ENCODE measurements around the gene LCN2.
A peak's percentile ranks its signal among the peaks of the same experiment; 100 is the strongest.

LCN2 gene

GRCh38 chr9:128149001-128149701, at the start of gene LCN2:
LCN2 (plus strand) TSS chr9:128149453; CDS start chr9:128149526, 73 bp downstream.
- Histone ChIP-seq H3K27me3 (ENCODE audit: insufficient read depth, insufficient read length) (peaks cover 3% of the 10 kb centered on the region), H3K9me3 (ENCODE audit: insufficient read depth, low read length) (no peaks in the 10 kb centered on the region), H3K4me1 (ENCODE audit: insufficient read depth, insufficient read length) (peaks cover 28% of the 10 kb centered on the region), H3K9ac (ENCODE audit: insufficient read length, low read depth) (no peak within 1 kb of the TSS), H3K4me3 (ENCODE audit: insufficient read length, low read depth) (no peak within 1 kb of the TSS), H3K36me3 (ENCODE audit: insufficient read depth, insufficient read length, low read length) (no peaks in the 10 kb centered on the region)
- no peak for TF ChIP-seq SUZ12 (IDR thresholded peaks at IDR 0.05; ENCODE audit: extremely low read depth, insufficient read depth, insufficient read length)
- TF ChIP-seq YY1 (IDR thresholded peaks at IDR 0.05; ENCODE audit: insufficient read depth, insufficient read length) = no peak
- TF ChIP-seq ZNF274 (IDR thresholded peaks at IDR 0.05; ENCODE audit: low read depth, low read length) = no peak
- DNase-seq (ENCODE audit: low read depth, low spot score) = no peak

- DNase-seq (ENCODE audit: low read depth, low spot score) = no peak
- H3K36me3 ChIP-seq (ENCODE audit: insufficient read depth, insufficient read length, low read length) = peaks cover 59% of the 10 kb centered on the region
- H3K4me3 ChIP-seq (ENCODE audit: insufficient read length, low read depth) = no peak overlapping the region
- H3K4me1 ChIP-seq (ENCODE audit: insufficient read depth, insufficient read length) = peaks cover 28% of the 10 kb centered on the region
- no peaks in the 10 kb centered on the region for H3K27me3 ChIP-seq (ENCODE audit: insufficient read depth, insufficient read length)
- H3K9me3 ChIP-seq (ENCODE audit: insufficient read depth, low read length) = no peaks in the 10 kb centered on the region
- TF ChIP-seq YY1 (IDR thresholded peaks at IDR 0.05; ENCODE audit: insufficient read depth, insufficient read length) (no peak), SUZ12 (IDR thresholded peaks at IDR 0.05; ENCODE audit: extremely low read depth, insufficient read depth, insufficient read length) (no peak), ZNF274 (IDR thresholded peaks at IDR 0.05; ENCODE audit: low read depth, low read length) (no peak)
- H3K9ac ChIP-seq (ENCODE audit: insufficient read length, low read depth) = peak overlapping the region; percentile 43
Observed at GRCh38 chr9:128099932-128100491, 49.2 kb upstream of the LCN2 start.

- H3K9ac ChIP-seq (ENCODE audit: insufficient read length, low read depth) = peak overlapping the region; percentile 59
- peaks cover 59% of the 10 kb centered on the region for H3K36me3 ChIP-seq (ENCODE audit: insufficient read depth, insufficient read length, low read length)
- peaks cover 28% of the 10 kb centered on the region for H3K4me1 ChIP-seq (ENCODE audit: insufficient read depth, insufficient read length)
- no peaks in the 10 kb centered on the region for H3K9me3 ChIP-seq (ENCODE audit: insufficient read depth, low read length)
- no peaks in the 10 kb centered on the region for H3K27me3 ChIP-seq (ENCODE audit: insufficient read depth, insufficient read length)
- no peak overlapping the region for H3K4me3 ChIP-seq (ENCODE audit: insufficient read length, low read depth)
- DNase-seq (ENCODE audit: low read depth, low spot score) = no peak
- TF ChIP-seq ZNF274 (IDR thresholded peaks at IDR 0.05; ENCODE audit: low read depth, low read length) (no peak), YY1 (IDR thresholded peaks at IDR 0.05; ENCODE audit: insufficient read depth, insufficient read length) (no peak), SUZ12 (IDR thresholded peaks at IDR 0.05; ENCODE audit: extremely low read depth, insufficient read depth, insufficient read length) (no peak)
Observed at GRCh38 chr9:128100581-128100980, 48.7 kb upstream of the LCN2 start.

- TF ChIP-seq SUZ12 (IDR thresholded peaks at IDR 0.05; ENCODE audit: extremely low read depth, insufficient read depth, insufficient read length) (no peak), ZNF274 (IDR thresholded peaks at IDR 0.05; ENCODE audit: low read depth, low read length) (no peak), YY1 (IDR thresholded peaks at IDR 0.05; ENCODE audit: insufficient read depth, insufficient read length) (no peak)
- Histone ChIP-seq H3K36me3 (ENCODE audit: insufficient read depth, insufficient read length, low read length) (peaks cover 65% of the 10 kb centered on the region), H3K27me3 (ENCODE audit: insufficient read depth, insufficient read length) (no peaks in the 10 kb centered on the region), H3K9ac (ENCODE audit: insufficient read length, low read depth) (peak overlapping the region; percentile 59), H3K4me1 (ENCODE audit: insufficient read depth, insufficient read length) (peaks cover 28% of the 10 kb centered on the region), H3K9me3 (ENCODE audit: insufficient read depth, low read length) (no peaks in the 10 kb centered on the region), H3K4me3 (ENCODE audit: insufficient read length, low read depth) (no peak overlapping the region)
- no peak for DNase-seq (ENCODE audit: low read depth, low spot score)
Observed at GRCh38 chr9:128101231-128101661, 48.0 kb upstream of the LCN2 start.

- H3K4me1 ChIP-seq (ENCODE audit: insufficient read depth, insufficient read length) = peaks cover 28% of the 10 kb centered on the region
- no peak overlapping the region for H3K9ac ChIP-seq (ENCODE audit: insufficient read length, low read depth)
- TF ChIP-seq YY1 (IDR thresholded peaks at IDR 0.05; ENCODE audit: insufficient read depth, insufficient read length) (no peak), ZNF274 (IDR thresholded peaks at IDR 0.05; ENCODE audit: low read depth, low read length) (no peak)
- H3K4me3 ChIP-seq (ENCODE audit: insufficient read length, low read depth) = no peak overlapping the region
- H3K36me3 ChIP-seq (ENCODE audit: insufficient read depth, insufficient read length, low read length) = peaks cover 70% of the 10 kb centered on the region
- H3K9me3 ChIP-seq (ENCODE audit: insufficient read depth, low read length) = no peaks in the 10 kb centered on the region
- no peaks in the 10 kb centered on the region for H3K27me3 ChIP-seq (ENCODE audit: insufficient read depth, insufficient read length)
- DNase-seq (ENCODE audit: low read depth, low spot score) = no peak
Observed at GRCh38 chr9:128101690-128102089, 47.6 kb upstream of the LCN2 start.

GRCh38 chr9:128102196-128102595, 47.1 kb upstream of the LCN2 start:
- Histone ChIP-seq H3K4me1 (ENCODE audit: insufficient read depth, insufficient read length) (peaks cover 28% of the 10 kb centered on the region), H3K9me3 (ENCODE audit: insufficient read depth, low read length) (no peaks in the 10 kb centered on the region), H3K27me3 (ENCODE audit: insufficient read depth, insufficient read length) (no peaks in the 10 kb centered on the region), H3K36me3 (ENCODE audit: insufficient read depth, insufficient read length, low read length) (peaks cover 75% of the 10 kb centered on the region), H3K4me3 (ENCODE audit: insufficient read length, low read depth) (no peak overlapping the region), H3K9ac (ENCODE audit: insufficient read length, low read depth) (no peak overlapping the region)
- TF ChIP-seq YY1 (IDR thresholded peaks at IDR 0.05; ENCODE audit: insufficient read depth, insufficient read length) = no peak
- no peak for TF ChIP-seq ZNF274 (IDR thresholded peaks at IDR 0.05; ENCODE audit: low read depth, low read length)
- no peak for TF ChIP-seq SUZ12 (IDR thresholded peaks at IDR 0.05; ENCODE audit: extremely low read depth, insufficient read depth, insufficient read length)
- no peak for DNase-seq (ENCODE audit: low read depth, low spot score)

- Histone ChIP-seq H3K9me3 (ENCODE audit: insufficient read depth, low read length) (no peaks in the 10 kb centered on the region), H3K4me1 (ENCODE audit: insufficient read depth, insufficient read length) (peaks cover 29% of the 10 kb centered on the region), H3K9ac (ENCODE audit: insufficient read length, low read depth) (no peak overlapping the region), H3K36me3 (ENCODE audit: insufficient read depth, insufficient read length, low read length) (peaks cover 83% of the 10 kb centered on the region), H3K27me3 (ENCODE audit: insufficient read depth, insufficient read length) (no peaks in the 10 kb centered on the region), H3K4me3 (ENCODE audit: insufficient read length, low read depth) (no peak overlapping the region)
- no peak for DNase-seq (ENCODE audit: low read depth, low spot score)
- no peak for TF ChIP-seq SUZ12 (IDR thresholded peaks at IDR 0.05; ENCODE audit: extremely low read depth, insufficient read depth, insufficient read length)
- no peak for TF ChIP-seq YY1 (IDR thresholded peaks at IDR 0.05; ENCODE audit: insufficient read depth, insufficient read length)
- TF ChIP-seq ZNF274 (IDR thresholded peaks at IDR 0.05; ENCODE audit: low read depth, low read length) = no peak
Observed at GRCh38 chr9:128102861-128103588, 46.2 kb upstream of the LCN2 start.
